SK-N-SH (cell line): ENCODE results near the gene SLC25A44. TPM values are rescaled to one million over a fixed set of nuclear protein-coding genes. Genes with fewer than 3 reads are reported as not detected.
A peak's percentile ranks its signal among the peaks of the same experiment; 100 is the strongest.

ENCODE experiments used
- CTCF ChIA-PET: fragments of 300-600, 350-600 bp; formaldehyde crosslinking; extraction: SDS; loops from one replicate; lab custom pipeline; 2021; lab: Yijun Ruan, JAX
- POLR2A ChIA-PET: fragments of 350-600 bp; sonication (Branson Sonifier 250); formaldehyde crosslinking; extraction: SDS; loops from one replicate; lab custom pipeline; 2020; ENCODE audit warnings: antibody characterized with exemption, inconsistent platforms; lab: Yijun Ruan, JAX
- DNase-seq: peaks from one replicate; pipeline ENCODE4 v3.0.0; 2012
- H2AFZ ChIP-seq: fragments of 200-600 bp; sonication (generic); 2 replicates; pipeline ENCODE4 v1.8.1; 2016; ENCODE audit warnings: antibody characterized with exemption, mild to moderate bottlenecking, low read depth
- H3F3A ChIP-seq: fragments of 200-600 bp; sonication (generic); replicated peaks from 2 replicates; pipeline ENCODE3; 2016; ENCODE audit warnings: antibody characterized with exemption, mild to moderate bottlenecking; ENCODE audit not compliant: insufficient read depth
- H3K27ac ChIP-seq, 2 experiments: fragments of 200-500 bp in 1 of 2; fragments of 200-600 bp in 1 of 2; sonication (Bioruptor generic) in 1 of 2; sonication (generic), shearing (Covaris generic) in 1 of 2; 2 replicates each; pipeline versions ENCODE4 v1.5.1 to v1.6.1; 2014 to 2016; ENCODE audit warnings: low read depth in 2 of 2, inconsistent platforms in 1 of 2, low read length in 1 of 2, mild to moderate bottlenecking in 1 of 2, mixed read lengths in 1 of 2
- H3K27me3 ChIP-seq: fragments of 200-600 bp; sonication (generic), shearing (Covaris generic); 2 replicates; pipeline ENCODE4 v1.6.1; 2016; ENCODE audit warnings: mixed run types; ENCODE audit not compliant: insufficient read depth
- H3K36me3 ChIP-seq, 2 experiments: fragments of 200-500 bp in 1 of 2; fragments of 200-600 bp in 1 of 2; sonication (Bioruptor generic) in 1 of 2; sonication (generic) in 1 of 2; replicated peaks in 1 of 2; 2 replicates each; pipeline versions ENCODE3 to v1.5.1; 2014 to 2016; ENCODE audit warnings: low read length in 1 of 2, mild to moderate bottlenecking in 1 of 2; ENCODE audit not compliant: insufficient read depth in 2 of 2, control insufficient read depth in 1 of 2
- H3K4me1 ChIP-seq, 2 experiments: fragments of 200-500 bp in 1 of 2; fragments of 200-600 bp in 1 of 2; sonication (Bioruptor generic) in 1 of 2; sonication (generic), shearing (Covaris generic) in 1 of 2; 2 replicates each; pipeline versions ENCODE4 v1.5.1 to v1.6.1; 2014 to 2016; ENCODE audit warnings: low read depth in 1 of 2, low read length in 1 of 2, mixed run types in 1 of 2; ENCODE audit not compliant: insufficient read depth in 2 of 2, control insufficient read depth in 1 of 2
- H3K4me2 ChIP-seq: fragments of 200-600 bp; sonication (generic), shearing (Covaris generic); 2 replicates; pipeline ENCODE4 v1.6.1; 2017; ENCODE audit warnings: mixed run types
- H3K4me3 ChIP-seq, 2 experiments: fragments of 200-500 bp in 1 of 2; fragments of 200-600 bp in 1 of 2; sonication (Bioruptor generic) in 1 of 2; sonication (generic), shearing (Covaris generic) in 1 of 2; 2 replicates each; pipeline versions ENCODE4 v1.5.1 to v1.8.1; 2014 to 2016; ENCODE audit warnings: low read depth in 2 of 2, inconsistent platforms in 1 of 2, low read length in 1 of 2, mild to moderate bottlenecking in 1 of 2, mixed read lengths in 1 of 2, moderate library complexity in 1 of 2
- H3K79me2 ChIP-seq: fragments of 200-600 bp; sonication (generic); 2 replicates; pipeline ENCODE4 v1.8.1; 2017; ENCODE audit warnings: mild to moderate bottlenecking; ENCODE audit not compliant: insufficient read depth
- H3K9ac ChIP-seq: fragments of 200-600 bp; sonication (generic); 2 replicates; pipeline ENCODE4 v1.6.1; 2017; ENCODE audit warnings: mixed run types
- H3K9me2 ChIP-seq: fragments of 200-600 bp; sonication (generic); 2 replicates; pipeline ENCODE4 v1.6.1; 2017; ENCODE audit warnings: mixed run types
- H3K9me3 ChIP-seq: fragments of 200-600 bp; sonication (generic); 2 replicates; pipeline ENCODE4 v1.6.1; 2017; ENCODE audit warnings: mixed run types, mild to moderate bottlenecking, moderate library complexity
- H4K20me1 ChIP-seq: fragments of 200-600 bp; sonication (generic); 2 replicates; pipeline ENCODE4 v1.6.1; 2017; ENCODE audit warnings: mild to moderate bottlenecking, mixed run types; ENCODE audit not compliant: insufficient read depth
- ELF1 ChIP-seq: IDR thresholded peaks from 2 replicates; pipeline ENCODE4 v1.4.0; 2012
- NFIC ChIP-seq: IDR thresholded peaks from 2 replicates; pipeline ENCODE4 v1.4.0; 2012; ENCODE audit warnings: borderline replicate concordance
- POLR2AphosphoS5 ChIP-seq: IDR thresholded peaks from 2 replicates; pipeline ENCODE4 v1.6.1; 2012; ENCODE audit warnings: low read depth, low read length
- TEAD4 ChIP-seq: IDR thresholded peaks from 2 replicates; pipeline ENCODE4 v1.4.0; 2012; ENCODE audit warnings: mild to moderate bottlenecking, borderline replicate concordance; ENCODE audit not compliant: insufficient read depth
- USF2 ChIP-seq: fragments of 150-350 bp; IDR thresholded peaks from 2 replicates; pipeline ENCODE4 v1.6.1; 2017; ENCODE audit warnings: antibody characterized with exemption, low read length, low read depth, borderline replicate concordance
- whole genome bisulfite sequencing: methylation state at CpG from one replicate; pipeline ENCODE4 v1.1.6; 2017; ENCODE audit warnings: low lambda C conversion rate; 5-methylcytosine and 5-hydroxymethylcytosine counted together
- polyA plus RNA-seq, 3 experiments: library from polyadenylated mRNA; depleted of rRNA; stranded (reverse); fragments of >200 nt; gene quantifications; 2 replicates each; pipeline ENCODE4 v1.2.3, GENCODE V29; 2012
- TF ChIP-seq, protein P1 (sequence below): IDR thresholded peaks from 2 replicates; pipeline ENCODE4 v1.4.0; 2012; ENCODE audit warnings: low read depth
- TF ChIP-seq, protein P2 (sequence below): IDR thresholded peaks from 2 replicates; pipeline ENCODE4 v1.4.0; 2012; ENCODE audit warnings: low read depth, borderline replicate concordance
- TF ChIP-seq, protein P3 (sequence below): fragments of 200-600 bp; sonication (generic); IDR thresholded peaks from 2 replicates; pipeline ENCODE4 v1.6.1; 2017; ENCODE audit warnings: antibody characterized with exemption, mild to moderate bottlenecking, moderate library complexity

The SLC25A44 gene
- polyA plus RNA-seq, 1 of the 3 experiments (the other 2 are of a cell fraction): 28.5 TPM

DNA sequence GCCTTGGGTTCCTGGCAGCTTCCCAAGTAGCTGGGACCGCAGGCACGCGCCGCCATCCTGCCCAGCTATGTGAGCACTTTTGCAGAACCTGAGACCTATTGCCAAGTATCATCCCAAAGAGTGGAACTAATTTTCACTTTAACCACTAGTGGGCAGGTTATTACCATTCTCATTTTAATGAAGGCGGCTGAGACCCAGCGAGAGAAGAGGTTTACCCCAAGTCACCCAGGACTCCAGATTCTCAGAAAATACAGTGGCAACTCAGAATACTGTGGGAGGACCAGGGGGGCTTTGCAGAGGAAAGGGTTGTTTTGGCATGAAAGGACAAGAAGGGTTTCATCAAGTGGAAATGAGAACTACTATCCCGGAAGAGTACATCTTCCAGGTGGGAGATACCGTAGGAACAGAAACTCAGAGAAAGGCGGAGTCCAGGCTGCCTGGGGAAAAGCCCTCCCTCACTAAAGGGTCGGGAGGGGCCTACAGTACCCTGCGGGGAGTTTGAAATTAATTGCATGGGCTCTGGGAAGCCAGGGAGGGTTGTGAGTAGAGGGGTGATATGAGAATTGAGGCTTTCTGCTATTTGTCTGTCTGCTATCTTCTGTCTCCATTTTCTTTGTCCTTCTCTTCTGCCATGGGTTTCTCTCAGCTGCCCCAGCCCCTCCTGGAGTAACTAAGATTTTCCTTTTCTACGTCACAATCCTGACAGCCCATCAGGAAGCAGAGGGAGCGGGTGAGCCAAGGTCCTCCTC lies 47.7 kb upstream of the SLC25A44 start (continued):
- TF ChIP-seq USF2: no peak
- TF ChIP-seq, protein P1, sequence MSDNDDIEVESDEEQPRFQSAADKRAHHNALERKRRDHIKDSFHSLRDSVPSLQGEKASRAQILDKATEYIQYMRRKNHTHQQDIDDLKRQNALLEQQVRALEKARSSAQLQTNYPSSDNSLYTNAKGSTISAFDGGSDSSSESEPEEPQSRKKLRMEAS: peak; percentile 64; the same call in 1 of the 2 replicates
- peak; percentile 57 for TF ChIP-seq POLR2AphosphoS5

- Histone ChIP-seq H3K9me3 (no peaks in the 10 kb centered on the region), H3K79me2 (no peaks in the 10 kb centered on the region), H3F3A (peaks cover 51% of the 10 kb centered on the region), H3K4me2 (peak overlapping the region; percentile 61; the same call in 1 of the 2 replicates), H3K36me3 (no peaks in the 10 kb centered on the region), H3K9ac (no peak overlapping the region), H3K4me1 (peaks cover 12 to 15% of the 10 kb centered on the region in 2 experiments), H2AFZ (no peak overlapping the region), H3K27me3 (no peaks in the 10 kb centered on the region), H3K27ac (no peak overlapping the region; a peak in 2 of 4 replicates), H3K4me3 (no peak overlapping the region), H3K9me2 (no peaks in the 10 kb centered on the region), H4K20me1 (peaks cover 20% of the 10 kb centered on the region)
- ChIA-PET CTCF (interaction anchor here (1.0 to 40.5 kb wide), 15 partner anchors 8 to 239 kb away, joined by 3 to 1559 read pairs (median 6); partner anchors contain the start of genes MEX3A, PMF1 and SMG5), POLR2A (interaction anchor here (1.4 kb wide), 1 partner anchor 66 kb away, joined by 4 read pairs; the partner anchor contains the start of gene PMF1)
- no peak for DNase-seq
- TF ChIP-seq, protein P2, sequence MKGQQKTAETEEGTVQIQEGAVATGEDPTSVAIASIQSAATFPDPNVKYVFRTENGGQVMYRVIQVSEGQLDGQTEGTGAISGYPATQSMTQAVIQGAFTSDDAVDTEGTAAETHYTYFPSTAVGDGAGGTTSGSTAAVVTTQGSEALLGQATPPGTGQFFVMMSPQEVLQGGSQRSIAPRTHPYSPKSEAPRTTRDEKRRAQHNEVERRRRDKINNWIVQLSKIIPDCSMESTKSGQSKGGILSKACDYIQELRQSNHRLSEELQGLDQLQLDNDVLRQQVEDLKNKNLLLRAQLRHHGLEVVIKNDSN: no peak
- no peak for TF ChIP-seq ELF1
- TF ChIP-seq TEAD4: no peak
- TF ChIP-seq NFIC: peak; percentile 59; the same call in 1 of the 2 replicates
- TF ChIP-seq, protein P3, sequence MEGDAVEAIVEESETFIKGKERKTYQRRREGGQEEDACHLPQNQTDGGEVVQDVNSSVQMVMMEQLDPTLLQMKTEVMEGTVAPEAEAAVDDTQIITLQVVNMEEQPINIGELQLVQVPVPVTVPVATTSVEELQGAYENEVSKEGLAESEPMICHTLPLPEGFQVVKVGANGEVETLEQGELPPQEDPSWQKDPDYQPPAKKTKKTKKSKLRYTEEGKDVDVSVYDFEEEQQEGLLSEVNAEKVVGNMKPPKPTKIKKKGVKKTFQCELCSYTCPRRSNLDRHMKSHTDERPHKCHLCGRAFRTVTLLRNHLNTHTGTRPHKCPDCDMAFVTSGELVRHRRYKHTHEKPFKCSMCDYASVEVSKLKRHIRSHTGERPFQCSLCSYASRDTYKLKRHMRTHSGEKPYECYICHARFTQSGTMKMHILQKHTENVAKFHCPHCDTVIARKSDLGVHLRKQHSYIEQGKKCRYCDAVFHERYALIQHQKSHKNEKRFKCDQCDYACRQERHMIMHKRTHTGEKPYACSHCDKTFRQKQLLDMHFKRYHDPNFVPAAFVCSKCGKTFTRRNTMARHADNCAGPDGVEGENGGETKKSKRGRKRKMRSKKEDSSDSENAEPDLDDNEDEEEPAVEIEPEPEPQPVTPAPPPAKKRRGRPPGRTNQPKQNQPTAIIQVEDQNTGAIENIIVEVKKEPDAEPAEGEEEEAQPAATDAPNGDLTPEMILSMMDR: no peak
- WGBS: 55% methylated on average over 9 of the region's 9 CpGs
Observed at GRCh38 chr1:156146769-156147405, 47.0 kb upstream of the SLC25A44 start.
